G401.6 (cell line): Measurements from ENCODE around the gene EIF4G2.

Experiments
- FAIRE-seq: peaks from 2 replicates; lab custom pipeline; 2012; peaks lifted over from hg19 to GRCh38; lab: Jason Lieb, UNC

EIF4G2 gene

DNA sequence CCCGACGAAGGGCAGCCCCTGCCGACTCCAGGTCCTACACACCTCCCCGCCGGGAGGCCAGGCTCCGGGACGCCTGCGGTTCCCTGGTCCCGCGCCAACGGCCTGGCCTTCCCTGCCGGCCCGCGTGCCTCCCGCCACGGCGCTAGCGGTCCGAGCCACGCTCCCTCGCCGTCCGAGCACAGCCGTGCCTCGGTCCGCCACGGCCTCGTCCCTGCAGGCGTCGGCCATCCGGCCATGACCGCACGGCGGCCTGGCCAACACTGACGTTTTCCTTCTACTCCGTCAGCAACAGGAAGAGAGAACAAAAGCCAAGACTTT, 532 bp downstream of the EIF4G2 start:
- no peak for FAIRE-seq

DNA sequence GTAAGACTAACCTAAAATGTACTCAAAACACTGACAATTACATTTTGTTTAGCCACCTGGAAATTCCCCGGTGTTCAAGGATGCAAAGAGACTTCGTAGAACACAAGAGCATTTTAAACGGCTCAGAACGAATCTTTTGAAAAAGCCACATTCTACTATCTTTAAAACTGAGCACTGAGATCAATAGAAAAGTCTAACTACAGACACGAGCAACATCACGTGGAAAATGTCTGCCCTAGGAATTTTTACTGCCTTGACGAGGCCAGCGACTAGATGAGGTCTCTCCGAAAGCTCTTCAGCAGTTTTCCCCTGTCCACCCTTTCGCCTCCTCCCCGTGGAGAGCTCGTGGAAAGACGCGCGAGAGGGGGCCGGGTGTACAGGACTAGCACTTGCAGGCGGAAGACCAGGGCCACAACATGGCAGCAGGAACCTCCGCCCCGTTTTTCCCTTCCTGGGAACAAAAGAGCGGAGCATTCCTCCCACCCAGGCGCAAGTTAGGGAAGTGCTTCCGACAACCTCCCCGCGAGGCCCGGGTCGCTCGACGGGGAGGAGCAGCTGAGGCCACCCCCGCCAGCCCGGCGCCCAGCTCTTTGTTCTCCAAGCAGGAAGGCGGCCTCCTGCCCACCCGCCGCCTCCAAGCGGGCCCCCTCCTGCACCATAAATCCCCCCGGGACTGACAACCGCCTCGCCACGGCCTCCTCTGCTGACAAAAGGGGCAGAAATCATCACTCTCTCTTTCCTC, 1.1 kb downstream of the EIF4G2 start:
- no peak for FAIRE-seq

DNA sequence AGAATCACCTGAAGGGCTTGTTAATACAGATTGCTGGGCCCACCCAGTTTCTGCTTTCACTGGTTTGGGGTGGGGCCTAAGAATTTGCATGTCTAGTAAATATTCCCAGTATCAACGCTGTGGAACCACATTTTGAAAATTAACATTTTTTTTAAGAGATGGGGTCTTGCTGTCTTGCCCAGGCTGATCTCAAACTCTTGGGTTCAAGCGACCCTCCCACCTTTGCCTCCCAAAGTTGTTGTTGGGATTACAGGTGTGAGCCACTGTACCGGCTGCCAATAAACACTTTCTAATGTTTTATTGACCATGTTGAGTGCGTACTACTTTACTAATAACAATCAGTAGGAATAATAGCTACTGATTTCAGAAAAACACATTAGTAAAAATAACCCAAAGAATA, 2.5 kb downstream of the EIF4G2 start:
- FAIRE-seq: no peak

DNA sequence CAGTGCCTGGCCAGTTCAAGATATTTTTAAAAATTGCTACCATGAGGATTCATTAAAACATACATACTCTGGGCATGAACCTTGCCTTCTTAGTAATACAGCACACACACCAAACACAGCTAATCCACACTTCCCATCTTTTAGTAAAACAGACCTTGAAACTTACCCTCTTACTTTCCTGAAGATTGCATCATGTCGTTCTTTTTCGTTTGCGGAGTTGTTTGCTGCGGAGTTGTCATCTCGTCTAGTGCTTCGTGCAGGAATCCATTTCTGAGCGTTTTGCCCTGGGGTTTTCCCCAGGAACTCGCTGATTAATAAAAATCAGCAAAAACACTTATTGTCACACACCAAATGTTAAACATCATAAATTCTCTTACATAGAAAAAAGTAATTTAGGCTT, 3.0 kb downstream of the EIF4G2 start:
- FAIRE-seq: no peak

DNA sequence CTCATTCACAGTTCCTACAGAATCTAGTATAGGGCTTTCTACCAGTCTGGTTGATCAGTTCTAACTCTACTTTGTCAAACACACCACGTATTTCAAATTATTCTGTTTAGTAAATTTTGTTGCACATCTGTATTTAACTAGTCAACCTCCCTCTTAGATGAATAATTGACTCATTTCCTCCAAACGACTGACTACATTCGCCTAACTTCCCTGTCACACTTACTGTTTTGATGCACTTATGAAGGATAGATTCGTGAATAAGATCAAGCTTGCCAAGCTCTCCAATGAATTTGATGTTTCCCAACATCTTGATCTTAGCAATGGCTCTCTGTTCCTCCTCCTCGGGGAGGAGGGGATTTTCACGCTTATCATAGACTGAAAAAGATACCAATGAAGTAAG, 5.0 kb downstream of the EIF4G2 start:
- no peak for FAIRE-seq

DNA sequence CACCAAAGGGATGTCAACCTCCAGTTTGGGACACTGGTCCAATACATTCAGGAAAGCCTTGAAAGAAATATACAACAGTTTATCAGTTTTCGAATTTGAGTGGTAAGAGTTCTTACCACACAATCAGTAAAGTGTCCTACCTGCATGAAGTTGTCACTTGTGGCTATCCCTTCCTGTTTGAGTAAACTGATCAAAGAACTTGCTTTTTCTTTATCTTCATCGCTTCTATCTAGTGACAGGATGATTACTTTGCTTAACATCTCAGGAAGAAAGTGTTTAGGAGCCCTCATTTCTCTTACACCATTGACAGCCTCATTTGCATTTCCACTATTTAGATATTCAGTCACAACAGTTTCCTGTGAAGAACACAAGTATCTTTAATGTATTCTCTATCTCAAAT, 8.4 kb downstream of the EIF4G2 start:
- no peak for FAIRE-seq

DNA sequence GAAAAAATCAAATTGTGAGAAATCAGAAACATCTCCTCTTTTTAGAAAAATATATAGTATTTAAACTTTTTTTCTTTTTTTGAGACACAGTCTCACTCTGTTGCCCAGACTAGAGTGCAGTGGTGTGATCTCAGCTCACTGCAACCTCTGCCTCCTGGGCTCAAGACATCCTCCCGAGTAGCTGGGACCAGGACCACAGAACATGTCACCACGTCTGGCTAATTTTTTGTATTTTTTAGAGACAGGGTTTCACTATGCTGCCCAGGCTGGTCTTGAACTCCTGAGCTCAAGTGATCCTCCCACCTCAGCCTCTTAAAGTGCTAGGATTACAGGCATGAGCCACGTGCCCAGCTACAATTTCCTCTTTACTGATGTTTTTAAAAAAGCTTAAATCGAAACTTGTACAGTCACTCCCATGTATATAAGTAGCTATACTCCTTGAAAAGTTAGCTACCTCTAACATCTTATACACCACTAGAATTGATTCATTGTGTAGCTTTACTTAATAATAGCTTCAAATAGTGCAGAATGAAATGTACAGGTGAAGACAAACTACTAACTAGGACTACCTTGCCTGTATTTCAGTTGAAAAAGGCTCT, 10.3 kb downstream of the EIF4G2 start:
- FAIRE-seq: no peak

DNA sequence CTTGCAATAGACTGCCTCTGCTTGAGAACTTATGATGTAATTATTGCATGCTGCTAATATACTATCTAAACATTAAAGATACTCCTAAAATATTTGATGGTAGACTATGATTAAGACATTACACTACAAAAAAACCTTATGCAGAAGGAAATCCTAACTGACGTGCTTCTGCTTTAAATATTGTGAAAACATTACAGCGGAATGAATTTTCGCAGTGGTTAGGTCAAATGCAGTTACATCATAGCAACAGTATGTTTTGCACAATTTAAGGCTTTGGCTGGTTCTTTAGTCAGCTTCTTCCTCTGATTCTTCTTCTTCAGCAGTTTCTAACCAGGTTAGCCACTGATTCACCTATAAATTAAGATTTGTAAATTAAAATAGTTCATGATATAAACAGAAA, 11.2 kb downstream of the EIF4G2 start:
- no peak for FAIRE-seq

DNA sequence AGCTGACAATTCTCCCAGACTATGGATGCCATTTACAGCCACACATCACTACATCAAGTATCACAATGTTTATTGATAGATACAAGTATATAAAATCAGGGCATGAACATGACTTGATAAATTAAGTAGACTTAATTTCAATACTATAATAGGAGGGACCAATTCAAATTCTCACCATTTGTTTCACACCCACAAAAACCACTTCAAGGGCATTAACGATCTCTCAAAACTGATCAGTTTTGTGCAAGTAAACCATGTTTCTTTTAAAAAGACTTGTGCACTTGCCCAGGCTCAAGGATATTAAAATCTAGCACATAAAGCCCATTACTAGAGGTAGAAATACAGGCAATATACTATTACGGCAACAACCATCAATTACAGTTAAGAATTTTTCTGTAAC, 11.7 kb downstream of the EIF4G2 start:
- FAIRE-seq: no peak

DNA sequence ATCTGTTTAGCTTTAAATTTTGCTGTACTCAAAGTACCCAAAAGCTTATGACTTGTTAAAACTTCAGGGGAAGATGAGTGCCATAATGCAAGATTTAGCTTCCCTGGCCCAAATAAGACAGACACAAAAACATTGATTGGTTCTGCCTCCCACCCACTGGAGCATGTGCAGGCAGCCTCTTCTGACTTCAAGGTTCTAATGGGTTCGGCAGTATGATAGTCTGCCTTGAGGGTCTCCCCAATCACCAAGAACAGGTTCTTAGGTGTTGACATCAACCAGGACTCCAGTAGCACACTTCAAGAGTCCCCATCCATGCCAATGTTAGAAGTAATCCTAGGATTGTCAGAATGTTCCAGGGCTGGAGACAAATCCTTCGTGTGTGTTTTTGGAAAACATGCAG, 12.5 kb downstream of the EIF4G2 start:
- no peak for FAIRE-seq

DNA sequence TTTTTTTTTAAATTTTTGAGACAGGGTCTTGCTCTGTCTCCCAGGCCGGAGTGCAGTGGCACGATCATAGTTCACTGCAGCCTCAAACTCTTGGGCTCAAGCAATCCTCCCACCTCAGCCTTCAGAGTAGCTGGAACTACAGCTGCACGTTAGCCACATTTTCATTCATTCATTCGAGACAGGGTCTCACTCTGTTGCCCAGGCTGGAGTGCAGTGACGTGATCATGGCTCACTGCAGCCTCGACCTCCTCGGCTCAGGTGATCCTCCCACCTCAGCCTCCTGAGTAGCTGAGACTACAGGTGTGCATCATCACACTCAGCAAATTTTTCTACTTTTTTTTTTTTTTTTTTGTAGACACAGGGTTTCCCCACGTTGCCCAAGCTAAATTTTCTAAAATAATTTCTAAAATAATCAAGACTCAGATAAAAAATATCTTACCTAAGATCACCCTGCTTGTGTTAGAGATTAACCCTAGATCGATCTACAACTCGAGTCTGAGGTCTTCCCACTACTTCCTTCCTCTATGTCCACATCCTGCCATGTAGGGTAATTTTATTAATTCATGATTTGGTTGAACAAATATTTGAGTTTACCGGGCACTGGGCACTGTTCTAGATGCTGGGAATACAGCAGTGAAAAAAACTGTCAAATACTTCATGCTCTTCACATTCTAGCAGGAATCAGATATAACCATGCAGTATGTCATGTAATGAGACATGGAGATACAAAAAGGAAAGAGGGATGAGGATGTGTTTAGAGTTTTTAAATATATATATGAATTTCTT, 15.1 kb downstream of the EIF4G2 start:
- FAIRE-seq: no peak

DNA sequence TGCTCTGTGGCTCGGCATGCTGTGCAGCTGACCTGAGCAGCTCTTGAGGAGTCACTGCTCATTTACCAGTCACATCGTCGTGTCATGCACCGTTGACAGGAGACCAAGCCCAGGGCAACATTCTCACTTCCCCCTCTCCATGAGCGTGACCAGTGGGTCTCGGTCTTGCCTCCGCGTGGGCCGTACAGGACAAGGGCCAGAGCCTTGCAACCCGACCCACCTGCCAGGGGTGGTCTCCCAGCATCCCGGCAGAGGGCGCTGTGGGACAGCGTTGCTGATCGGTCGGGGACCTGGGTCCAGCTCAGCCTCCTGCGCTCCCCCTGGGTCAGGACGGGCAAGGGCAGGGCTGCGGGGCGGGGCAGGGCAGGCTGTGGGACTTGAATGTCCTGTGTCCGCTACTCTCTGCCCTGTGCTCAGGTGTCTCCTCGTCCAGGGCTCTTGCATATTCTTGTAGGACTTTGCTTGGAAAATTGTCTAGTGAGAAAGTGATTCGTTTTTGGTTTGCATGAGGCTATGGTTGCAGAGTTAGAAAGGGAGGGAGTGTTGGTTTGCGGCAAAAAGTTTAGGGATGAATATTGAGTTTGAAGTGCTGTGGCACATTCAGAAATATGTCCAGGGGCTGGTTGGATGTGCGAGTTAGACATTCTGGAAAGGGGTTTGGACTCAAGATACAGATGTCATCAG, 16.2 kb downstream of the EIF4G2 start:
- no peak for FAIRE-seq

DNA sequence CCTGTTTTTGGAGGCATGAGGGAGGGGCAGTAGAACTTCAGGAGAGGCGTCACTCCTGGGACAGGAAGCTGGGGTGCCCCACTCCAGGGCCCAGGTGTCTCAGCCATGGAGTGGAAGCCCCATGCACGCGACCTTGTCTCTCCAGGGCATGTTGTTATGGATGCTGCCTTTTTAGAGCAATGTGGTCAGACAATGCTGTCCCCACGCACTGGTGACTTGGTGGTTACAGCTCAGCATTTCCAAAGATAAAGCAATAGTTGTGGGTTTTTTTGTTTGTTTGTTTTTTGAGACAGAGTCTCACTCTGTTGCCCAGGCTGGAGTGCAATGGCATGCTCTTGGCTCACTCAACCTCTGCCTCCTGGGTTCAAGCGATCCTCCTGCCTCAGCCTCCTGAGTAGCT, 22.3 kb downstream of the EIF4G2 start:
- no peak for FAIRE-seq

DNA sequence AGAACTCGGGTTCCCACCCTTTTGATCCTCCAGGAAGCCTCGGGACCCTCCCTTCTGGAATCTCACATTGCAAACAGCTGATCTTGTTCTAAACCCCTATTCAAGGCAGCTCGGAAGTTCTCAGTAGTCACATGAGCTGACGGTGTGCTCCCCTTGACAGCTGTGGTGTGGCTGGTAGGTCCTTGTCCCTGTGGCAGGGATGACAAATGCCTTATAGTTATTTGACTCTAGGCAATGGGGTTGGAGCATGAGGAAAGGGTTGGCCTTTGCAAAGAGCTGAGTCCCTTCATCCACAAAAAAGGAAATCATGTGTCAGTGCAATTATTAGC, 23.6 kb downstream of the EIF4G2 start:
- FAIRE-seq: no peak

DNA sequence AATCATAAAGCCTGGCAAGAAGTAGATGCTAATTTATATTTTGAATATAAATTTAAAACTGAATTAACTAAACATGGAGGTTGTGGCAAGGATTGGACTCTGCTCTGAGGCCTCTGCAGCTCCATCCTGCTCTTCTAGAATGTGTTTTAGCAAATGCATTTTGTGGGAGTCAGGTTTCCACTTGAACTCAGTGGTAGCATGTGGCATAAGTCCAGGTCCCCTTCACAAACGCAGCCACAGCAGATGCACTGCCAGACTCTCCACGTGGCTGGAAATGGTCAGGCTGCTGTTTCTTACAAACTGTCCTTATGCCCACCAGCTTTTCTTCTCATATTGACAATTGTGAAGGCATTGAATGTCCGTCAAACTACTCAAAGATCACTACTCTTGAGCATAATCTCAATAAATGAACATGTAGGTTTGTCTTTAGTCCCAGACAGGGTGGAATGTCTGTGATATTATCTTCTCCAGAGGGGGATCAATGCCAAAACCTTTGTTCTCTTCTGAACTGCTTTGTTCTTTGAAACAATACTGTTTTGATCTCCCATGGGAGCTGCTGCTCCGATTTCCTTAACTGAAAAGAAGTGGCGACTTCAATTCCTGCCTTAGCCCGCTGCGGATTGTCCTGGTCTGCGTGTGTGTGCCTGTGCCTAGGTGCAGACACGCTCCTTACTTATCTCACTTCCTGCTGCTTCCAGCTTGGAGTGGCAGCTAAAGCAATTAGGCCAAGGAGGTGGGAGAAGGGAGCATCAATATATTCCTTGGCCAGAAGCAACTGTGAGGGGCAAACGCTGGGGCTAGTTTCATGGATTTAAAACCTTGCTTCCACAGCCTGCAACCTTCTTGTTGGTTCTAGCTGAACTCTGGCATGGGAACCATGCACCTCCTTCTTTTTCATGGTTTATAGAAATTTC, 24.2 kb downstream of the EIF4G2 start:
- no peak for FAIRE-seq

DNA sequence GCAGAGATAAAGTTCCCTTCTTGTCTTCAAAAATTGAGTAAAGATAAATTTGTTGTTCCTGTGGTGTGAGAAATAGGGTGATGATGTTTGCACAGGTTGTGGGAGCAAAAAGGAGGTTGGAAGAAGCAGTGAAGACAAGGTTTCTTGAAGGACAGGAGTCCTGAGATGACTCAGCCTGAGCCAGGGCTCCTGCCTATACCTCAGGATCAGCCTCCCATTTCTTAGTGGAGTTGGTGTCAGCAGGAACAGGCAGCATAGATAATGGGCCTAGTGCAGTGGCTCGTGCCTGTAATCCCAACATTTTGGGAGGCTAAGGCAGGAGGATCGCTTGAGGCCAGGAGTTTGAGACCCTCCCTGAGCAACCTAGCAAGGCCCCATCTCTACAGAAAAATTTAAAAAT, 28.7 kb downstream of the EIF4G2 start:
- no peak for FAIRE-seq

DNA sequence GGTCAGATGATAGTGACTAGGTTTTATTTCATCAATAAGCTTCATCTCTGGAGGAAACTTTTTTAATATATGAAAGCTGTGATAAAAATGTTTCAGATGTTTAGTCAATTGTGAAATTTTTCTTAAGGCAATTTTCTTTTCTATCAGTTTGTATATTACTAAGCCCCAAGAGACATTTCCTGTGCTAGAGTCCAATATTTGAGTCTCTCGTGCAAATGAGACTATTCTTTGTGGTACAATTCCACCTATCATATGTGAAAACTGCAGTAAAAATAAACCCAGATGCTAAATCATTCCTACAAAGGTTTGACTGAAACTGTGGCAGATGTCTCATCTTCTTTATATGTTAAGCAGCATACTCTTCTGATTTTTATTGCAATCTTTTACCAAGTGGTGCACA, 29.6 kb downstream of the EIF4G2 start:
- FAIRE-seq: no peak

DNA sequence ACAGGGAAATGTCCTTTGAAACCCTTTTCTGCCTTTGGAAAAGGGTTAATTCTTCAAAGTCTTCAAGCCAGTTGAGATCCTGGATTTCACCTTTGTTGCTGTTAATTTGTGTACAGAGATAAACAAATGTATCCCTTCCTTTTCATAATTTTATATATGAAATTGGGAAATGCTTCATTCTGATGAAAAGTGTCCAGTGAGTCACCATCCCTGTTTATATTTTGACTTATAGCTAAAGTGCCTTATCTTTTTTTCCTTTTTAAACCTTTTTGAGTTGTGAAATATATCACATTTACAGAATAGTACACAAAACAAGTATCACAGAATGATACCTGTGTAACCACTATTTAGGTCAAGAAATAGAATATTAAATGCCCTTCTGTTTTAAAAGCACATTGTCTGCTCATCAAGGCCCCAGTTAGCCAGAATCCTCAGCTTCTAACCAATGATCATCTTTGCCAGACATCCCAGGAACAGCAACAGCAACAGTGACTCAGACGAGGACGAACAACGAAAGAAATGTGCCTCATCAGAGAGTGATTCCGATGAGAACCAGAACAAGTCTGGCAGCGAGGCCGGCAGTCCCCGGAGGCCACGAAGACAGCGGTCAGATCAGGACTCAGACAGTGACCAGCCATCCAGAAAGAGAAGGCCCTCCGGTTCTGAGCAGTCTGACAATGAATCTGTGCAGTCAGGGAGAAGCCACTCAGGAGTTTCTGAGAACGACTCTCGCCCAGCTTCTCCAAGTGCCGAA, 30.3 kb downstream of the EIF4G2 start:
- no peak for FAIRE-seq

DNA sequence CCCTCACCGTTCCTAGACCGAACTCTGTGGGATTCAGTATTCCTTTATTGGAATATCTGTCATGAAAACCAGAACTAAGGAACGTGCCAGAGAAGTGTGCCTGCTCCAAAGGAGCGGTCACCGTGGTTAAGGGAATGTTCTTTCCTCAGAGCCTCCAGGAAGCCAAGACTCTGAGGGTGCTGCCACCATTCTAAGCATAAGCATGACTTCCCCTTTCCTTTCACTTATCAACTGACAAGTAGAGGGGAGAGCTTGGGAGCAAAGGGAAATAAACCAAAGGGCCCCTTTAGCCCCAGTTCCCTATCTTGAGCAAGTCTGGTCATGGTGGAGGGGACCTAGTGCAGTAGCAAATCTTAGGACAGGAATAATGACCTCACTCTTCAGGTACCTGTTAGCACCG, 30.9 kb downstream of the EIF4G2 start:
- no peak for FAIRE-seq

DNA sequence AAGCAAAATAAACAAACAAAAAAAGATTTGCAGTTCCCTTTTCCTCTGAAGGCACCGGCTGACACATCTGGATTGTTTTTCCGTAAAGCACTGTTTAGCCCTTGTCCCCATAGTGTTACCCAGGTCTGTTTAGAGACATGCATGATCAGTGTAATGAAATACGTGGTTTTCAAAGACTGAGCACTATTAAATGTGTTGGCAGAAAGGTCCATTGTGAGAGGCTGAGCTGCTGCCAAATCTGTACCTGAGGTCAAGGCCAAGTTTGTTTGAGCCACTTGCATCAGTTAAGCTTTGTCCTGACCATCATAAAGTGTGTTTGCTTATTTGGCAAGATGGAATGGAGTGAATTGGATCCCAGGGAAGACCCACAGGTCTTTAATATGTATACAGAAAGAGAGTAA, 31.3 kb downstream of the EIF4G2 start:
- FAIRE-seq: no peak

DNA sequence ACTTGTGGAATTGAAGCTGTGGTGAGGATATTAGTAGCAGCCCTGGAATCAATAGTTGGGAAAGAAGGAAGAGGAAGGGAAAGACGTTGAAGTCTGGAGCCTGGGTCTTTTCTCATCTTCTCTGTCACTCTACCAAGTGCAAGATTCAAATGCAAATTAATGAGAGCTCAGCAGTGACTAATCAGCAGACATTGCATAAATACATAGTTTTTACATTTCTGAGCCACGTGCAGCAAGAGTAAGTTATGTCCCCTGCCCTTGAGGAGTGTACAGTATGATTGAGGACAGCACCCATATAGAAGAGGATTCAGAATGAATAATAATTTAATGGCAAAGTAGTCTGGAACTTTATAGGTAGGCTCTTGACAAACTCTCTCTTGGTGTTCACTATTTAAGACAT, 33.9 kb downstream of the EIF4G2 start:
- no peak for FAIRE-seq

DNA sequence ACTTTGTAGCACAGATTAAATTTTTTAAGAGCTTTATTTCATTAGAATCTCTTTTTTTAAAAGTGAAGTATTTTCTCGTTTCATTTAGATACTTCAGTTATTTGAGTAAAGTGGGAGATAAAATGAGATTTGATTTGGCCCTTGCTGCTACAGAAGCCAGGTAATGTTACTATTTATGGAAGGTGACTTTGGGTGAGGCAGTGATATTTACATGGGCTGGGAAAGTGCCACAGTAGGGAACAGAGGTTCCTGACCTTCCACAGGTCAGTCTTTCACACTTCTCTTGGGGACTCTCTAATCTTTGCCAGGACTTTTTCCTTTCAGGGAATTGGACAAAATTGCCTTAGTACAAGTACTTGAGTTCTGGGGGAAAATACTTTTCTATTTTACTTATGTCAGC, 37.3 kb downstream of the EIF4G2 start:
- no peak for FAIRE-seq
